ENCODE measurements around the gene GLRX3.

GLRX3 gene

GRCh38 chr10:130137659-130138478 lies 1.7 kb downstream of the GLRX3 start:
- DNase-seq: no peak

DNA sequence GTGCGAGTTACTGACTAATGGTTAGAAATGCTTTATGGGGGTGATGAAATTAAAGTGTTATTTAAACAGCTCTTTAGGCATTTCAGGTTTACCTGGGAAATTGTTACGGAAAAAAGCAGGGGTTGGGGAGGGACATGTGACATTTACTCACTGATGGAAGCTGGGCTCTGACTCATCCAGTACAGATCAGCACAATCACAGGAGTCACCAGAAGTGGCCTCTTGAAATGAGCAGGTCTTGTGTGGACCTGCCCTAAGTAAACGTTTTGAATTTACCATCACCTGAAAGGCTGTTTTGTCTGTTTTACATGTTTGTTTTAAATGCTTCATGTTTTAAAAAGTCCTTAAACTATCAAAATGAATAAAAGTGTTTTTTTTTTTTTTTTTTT lies 2.3 kb downstream of the GLRX3 start:
- peak in 2 of 56 donors; percentile 8 to 26 for DNase-seq

GRCh38 chr10:130140425-130140824 lies 4.2 kb downstream of the GLRX3 start:
- DNase-seq: no peak

DNA sequence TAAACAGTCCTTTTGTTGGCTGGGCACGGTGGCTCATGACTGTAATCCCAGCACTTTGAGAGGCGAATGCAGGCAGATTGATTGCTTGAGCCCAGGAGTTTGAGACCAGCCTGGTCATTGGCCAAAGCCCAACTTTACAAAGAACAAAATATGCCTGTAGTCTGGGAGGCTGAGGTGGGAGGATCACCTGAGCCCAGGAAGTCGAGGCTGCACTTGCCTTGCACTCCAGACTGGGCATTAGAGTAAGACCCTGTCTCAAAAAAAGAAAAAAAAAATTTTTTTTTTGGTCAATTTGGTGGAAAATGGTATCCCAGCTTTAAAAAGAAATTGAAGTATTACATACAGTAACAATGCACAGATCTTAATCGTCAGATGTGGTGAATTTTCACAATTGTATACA lies 4.8 kb downstream of the GLRX3 start:
- DNase-seq: no peak

- DNase-seq: no peak
These were observed 5.3 kb downstream of the GLRX3 start for GRCh38 chr10:130141460-130141859.

GRCh38 chr10:130141878-130142277 lies 5.7 kb downstream of the GLRX3 start:
- DNase-seq: no peak

GRCh38 chr10:130146042-130146441 lies 9.9 kb downstream of the GLRX3 start:
- DNase-seq: no peak

DNA sequence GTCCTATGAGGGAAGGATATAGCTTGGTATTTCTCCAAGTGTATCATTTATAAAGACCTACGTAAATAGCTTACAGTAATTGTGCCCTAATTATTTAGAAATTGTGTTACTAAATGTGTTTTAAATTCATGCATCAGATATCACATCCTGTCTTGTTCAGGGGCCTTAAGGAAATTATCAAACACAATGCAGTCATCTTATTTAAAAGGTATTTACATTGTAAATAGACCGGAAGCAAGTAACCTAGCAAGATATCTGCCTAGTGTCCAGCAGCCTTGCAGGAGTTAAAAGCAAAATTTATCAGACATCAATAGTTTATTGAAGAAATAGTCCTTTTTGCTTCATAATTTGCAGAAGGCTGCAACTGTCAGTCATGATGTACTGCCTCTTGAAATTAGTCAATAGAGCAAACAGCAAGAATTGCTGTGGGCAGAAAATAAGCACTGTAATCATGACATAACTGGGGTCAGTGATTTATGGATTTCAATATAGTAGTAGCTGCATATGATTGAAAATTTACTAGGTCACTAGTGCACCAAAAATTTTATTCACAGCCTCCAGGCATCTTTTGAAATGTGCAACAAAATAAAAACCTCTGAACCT lies 23.1 kb downstream of the GLRX3 start:
- no peak for DNase-seq

DNA sequence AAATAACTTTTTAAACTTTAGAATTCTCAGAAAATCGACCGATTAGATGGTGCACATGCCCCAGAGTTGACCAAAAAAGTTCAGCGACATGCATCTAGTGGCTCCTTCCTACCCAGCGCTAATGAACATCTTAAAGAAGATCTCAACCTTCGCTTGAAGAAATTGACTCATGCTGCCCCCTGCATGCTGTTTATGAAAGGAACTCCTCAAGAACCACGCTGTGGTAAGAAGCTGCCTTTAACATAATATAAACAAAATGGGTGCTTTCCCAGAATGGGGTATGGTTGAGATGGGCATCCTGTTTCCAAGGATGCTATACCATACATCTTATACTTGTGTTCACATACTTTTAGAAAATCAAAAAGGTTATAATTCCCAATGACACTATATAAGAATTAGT lies 24.6 kb downstream of the GLRX3 start:
- no peak for DNase-seq

DNA sequence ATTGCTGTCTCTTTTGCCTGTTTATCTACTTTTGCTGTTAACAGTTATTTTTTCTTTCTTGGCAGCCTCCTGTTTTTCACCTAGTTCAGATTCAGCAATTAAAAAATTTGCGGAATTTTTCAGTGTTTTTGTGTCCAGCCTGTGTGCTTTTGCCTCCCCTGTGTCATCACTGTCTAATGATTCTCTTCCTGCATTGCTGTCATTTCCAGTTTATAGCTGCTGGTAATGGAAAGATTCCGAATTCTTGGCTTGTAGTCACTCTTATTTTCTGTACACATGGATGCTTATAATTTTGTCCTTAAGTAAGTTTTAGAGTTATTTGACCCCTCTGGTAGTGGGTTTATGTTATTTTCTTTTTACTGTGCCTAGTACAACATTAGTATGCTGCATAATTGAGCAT lies 25.1 kb downstream of the GLRX3 start:
- no peak for DNase-seq

- DNase-seq: no peak
These were observed 31.0 kb downstream of the GLRX3 start for GRCh38 chr10:130167193-130167592.

GRCh38 chr10:130167707-130168106 lies 31.5 kb downstream of the GLRX3 start:
- no peak for DNase-seq

- DNase-seq: peak in 1 of 56 donors; percentile 24
These were observed 33.1 kb downstream of the GLRX3 start for GRCh38 chr10:130169136-130169859.

- no peak for DNase-seq
These were observed 35.0 kb downstream of the GLRX3 start for GRCh38 chr10:130171196-130171595.

- DNase-seq: no peak
These were observed 38.1 kb downstream of the GLRX3 start for GRCh38 chr10:130174328-130174727.

- DNase-seq: no peak
These were observed 38.9 kb downstream of the GLRX3 start for GRCh38 chr10:130175074-130175473.

GRCh38 chr10:130177250-130177649 lies 41.1 kb downstream of the GLRX3 start:
- DNase-seq: peak in 1 of 56 donors; percentile 12

GRCh38 chr10:130179640-130180039 lies 43.4 kb downstream of the GLRX3 start:
- peak in 35 of 56 donors; percentile 3 to 78 (median 38) for DNase-seq

GRCh38 chr10:130180416-130180815 lies 44.2 kb downstream of the GLRX3 start:
- no peak for DNase-seq

DNA sequence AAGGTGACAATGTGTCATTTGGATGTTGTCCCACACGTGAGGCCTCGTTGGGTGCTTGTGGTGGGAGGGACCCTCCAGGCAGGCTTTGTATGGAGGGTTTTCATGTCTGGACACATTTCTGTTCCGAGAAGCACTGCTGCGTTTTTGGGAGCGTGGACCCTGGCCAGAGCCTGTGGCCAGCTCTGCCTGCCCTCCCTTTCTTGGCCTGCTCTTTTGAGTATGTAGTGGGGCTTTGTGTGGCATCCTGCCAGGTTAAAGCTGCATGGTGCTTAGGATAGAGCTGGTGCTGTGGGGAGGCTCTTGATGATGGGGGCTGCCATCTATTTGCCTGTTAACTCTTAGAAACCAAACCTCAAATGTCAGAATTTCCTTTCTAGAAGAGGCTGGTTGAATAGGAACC lies 45.7 kb downstream of the GLRX3 start:
- peak in 2 of 56 donors; percentile 10 to 12 for DNase-seq

- DNase-seq: no peak
These were observed 49.4 kb downstream of the GLRX3 start for GRCh38 chr10:130185591-130185990.
